Measurements from ENCODE around the gene ITCH. TPM values are rescaled to one million over a fixed set of nuclear protein-coding genes. Genes with fewer than 3 reads are reported as not detected.

Gene ITCH
- total and polyA plus RNA-seq, 9 of the 15 experiments (the other 6 are each of a cell fraction or from before 2014, with no cell fraction given): 7.5 to 53.0 (median 22.9) TPM

GRCh38 chr20:34538671-34539123 lies 175.6 kb downstream of the ITCH start (continued):
- TF ChIP-seq ZFP30 (CRISPR knock-in tag; IDR thresholded peaks at IDR 0.05; ENCODE audit: borderline replicate concordance): no peak
- no peak for TF ChIP-seq ZNF282 (CRISPR knock-in tag; IDR thresholded peaks at IDR 0.05)
- TF ChIP-seq STAG1 (CRISPR knock-in tag; IDR thresholded peaks at IDR 0.05; ENCODE audit: borderline replicate concordance): peak; percentile 52; the same call in 1 of the 2 replicates
- TF ChIP-seq CHCHD3 (CRISPR knock-in tag; IDR thresholded peaks at IDR 0.05): no peak
- TF ChIP-seq ZZZ3 (IDR thresholded peaks at IDR 0.05): no peak
- TF ChIP-seq RREB1 (CRISPR knock-in tag; IDR thresholded peaks at IDR 0.05): no peak
- TF ChIP-seq FOXA1 (IDR thresholded peaks at IDR 0.05; ENCODE audit: borderline replicate concordance): no peak
- TF ChIP-seq ZNF232 (CRISPR knock-in tag; IDR thresholded peaks at IDR 0.05): no peak
- no peak for TF ChIP-seq NBN (IDR thresholded peaks at IDR 0.05; ENCODE audit: low read depth)
- 0 out of 4 replicates have a peak, but pooled peaks of 1 of the 2 experiments have one; percentile 29 for TF ChIP-seq ARNT (IDR thresholded peaks at IDR 0.05)
- TF ChIP-seq SUPT5H (IDR thresholded peaks at IDR 0.05): no peak
- no peak for TF ChIP-seq RBBP5 (IDR thresholded peaks at IDR 0.05; ENCODE audit: borderline replicate concordance, insufficient read depth, low read length, poor library complexity, severe bottlenecking)
- TF ChIP-seq REST (IDR thresholded peaks at IDR 0.05; ENCODE audit: borderline replicate concordance): peak; percentile 71
- no peak for TF ChIP-seq REST (CRISPR knock-in tag; IDR thresholded peaks at IDR 0.05; ENCODE audit: low read depth)
- no peak for TF ChIP-seq PHB (CRISPR knock-in tag; IDR thresholded peaks at IDR 0.05)
- no peak for TF ChIP-seq MAFK (IDR thresholded peaks at IDR 0.05; ENCODE audit: low read length)
- no peak for TF ChIP-seq POLR2H (tag; IDR thresholded peaks at IDR 0.05; ENCODE audit: low read depth)
